ENCODE results near the gene TNFRSF4.
"Not testable (repeated sequence)": the region's sequence is repeated elsewhere in the genome, so short reads cannot be mapped to it uniquely, and the experiment has no call there.

TNFRSF4 gene

GRCh38 chr1:1253314-1253713 is 39.4 kb upstream of the TNFRSF4 start:
- TF ChIP-seq CTCF (IDR thresholded peaks at IDR 0.05; ENCODE audit: low read depth, low read length, missing control alignments) = no peak
- DNase-seq (ENCODE audit: extremely low read depth, low read depth) = no peak
- H3K4me3 ChIP-seq (replicated peaks; ENCODE audit: low read depth, low read length) = no peak overlapping the region

- DNase-seq (ENCODE audit: extremely low read depth, low read depth) = peak; percentile 22
- no peak overlapping the region for H3K4me3 ChIP-seq (replicated peaks; ENCODE audit: low read depth, low read length)
- TF ChIP-seq CTCF (IDR thresholded peaks at IDR 0.05; ENCODE audit: low read depth, low read length, missing control alignments) = no peak
These were observed 36.9 kb upstream of the TNFRSF4 start for GRCh38 chr1:1250786-1251284.

DNA sequence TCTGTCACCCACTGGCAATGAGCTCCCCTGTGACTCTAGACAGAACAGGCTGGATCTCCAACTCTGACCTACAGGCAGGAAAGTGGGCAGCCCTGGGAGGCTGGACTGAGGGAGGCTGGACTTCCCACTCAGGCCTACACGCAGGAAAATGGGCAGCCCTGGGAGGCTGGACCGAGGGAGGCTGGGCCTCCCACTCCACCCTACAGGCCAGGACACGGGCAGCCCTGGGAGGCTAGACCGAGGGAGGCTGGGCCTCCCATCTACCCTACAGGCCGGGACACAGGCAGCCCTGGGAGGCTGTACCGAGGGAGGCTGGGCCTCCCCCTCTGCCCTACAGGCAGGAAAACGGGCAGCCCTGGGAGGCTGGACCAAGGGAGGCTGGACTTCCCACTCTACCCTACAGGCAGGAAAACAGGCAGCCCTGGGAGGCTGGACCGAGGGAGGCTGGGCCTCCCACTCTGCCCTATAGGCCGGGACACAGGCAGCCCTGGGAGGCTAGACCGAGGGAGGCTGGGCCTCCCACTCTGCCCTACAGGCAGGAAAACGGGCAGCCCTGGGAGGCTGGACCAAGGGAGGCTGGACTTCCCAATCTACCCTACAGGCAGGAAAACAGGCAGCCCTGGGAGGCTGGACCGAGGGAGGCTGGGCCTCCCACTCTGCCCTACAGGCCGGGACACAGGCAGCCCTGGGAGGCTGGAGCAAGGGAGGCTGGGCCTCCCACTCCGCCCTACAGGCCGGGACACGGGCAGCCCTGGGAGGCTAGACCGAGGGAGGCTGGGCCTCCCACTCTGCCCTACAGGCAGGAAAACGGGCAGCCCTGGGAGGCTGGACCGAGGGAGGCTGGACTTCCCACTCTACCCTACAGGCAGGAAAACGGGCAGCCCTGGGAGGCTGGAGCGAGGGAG is 34.3 kb upstream of the TNFRSF4 start:
- not testable (repeated sequence) for DNase-seq (ENCODE audit: extremely low read depth, low read depth); H3K4me3 ChIP-seq (replicated peaks; ENCODE audit: low read depth, low read length)

DNA sequence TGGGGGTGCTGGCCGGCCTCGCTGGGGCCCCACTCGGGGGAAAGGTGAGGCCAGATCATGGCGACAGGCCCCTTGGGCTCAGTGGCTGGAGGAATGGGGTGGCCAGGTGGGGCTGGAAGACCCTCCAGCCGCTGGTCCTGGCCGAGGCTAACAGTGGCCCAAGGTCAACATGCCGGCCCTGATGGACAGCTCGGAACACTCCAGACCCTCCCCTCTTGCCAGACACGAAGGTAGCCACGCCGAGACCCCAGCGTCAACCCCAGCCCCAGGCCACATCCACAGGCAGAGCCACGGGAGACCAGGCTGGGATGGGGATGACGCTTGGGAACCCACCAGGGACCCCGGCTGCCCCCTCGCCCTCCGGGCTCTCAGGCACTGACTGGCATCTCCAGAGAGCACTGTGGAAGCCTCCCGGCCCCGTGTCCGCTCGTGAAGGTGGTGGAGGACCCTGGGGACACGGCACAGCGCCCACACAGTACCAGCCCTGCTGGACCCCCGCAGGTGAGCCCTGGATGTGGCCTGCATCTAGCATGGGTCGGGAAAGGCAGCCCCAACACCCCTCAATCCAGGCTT is 33.5 kb upstream of the TNFRSF4 start:
- no peak for DNase-seq (ENCODE audit: extremely low read depth, low read depth)
- no peak overlapping the region for H3K4me3 ChIP-seq (replicated peaks; ENCODE audit: low read depth, low read length)
- TF ChIP-seq CTCF (IDR thresholded peaks at IDR 0.05; ENCODE audit: low read depth, low read length, missing control alignments) = no peak

DNA sequence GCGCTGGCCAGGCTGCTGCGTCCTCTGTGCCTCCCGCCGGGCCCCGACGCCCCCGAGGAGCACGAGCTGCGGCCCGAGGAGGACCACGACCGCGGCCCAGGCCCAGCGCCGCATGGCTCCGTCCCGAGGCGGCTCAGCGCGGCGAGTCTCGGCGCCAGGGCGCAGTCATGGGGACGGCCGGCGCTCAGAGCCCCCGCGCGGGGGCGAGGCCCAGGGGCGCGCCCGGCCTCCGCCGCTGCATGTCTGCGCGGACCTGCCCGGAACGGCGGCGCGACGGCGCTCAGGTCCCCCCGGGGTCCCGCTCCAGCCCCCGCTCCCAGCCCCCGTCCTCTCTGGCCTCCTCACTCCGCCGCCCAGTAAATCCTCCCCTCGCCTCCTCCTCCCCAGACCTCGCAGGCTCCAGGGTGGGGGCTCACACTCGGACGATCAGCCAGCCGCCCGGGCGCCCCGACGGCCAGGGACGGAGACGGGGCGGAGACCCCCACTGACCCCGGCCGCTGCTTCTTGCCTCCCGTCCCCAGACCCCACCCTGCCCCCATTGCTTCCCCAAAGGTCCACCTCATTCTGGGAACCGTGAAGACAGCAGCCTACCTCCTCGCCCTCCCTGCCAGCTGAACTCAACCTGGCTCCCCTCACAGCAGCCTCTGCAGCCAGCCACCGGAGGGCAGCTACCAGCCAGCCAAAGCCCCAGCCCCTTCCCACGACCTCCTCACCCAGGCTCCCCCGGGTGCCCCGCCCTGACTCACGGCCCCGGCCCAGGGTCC is 32.8 kb upstream of the TNFRSF4 start, which contains the start of gene C1QTNF12:
C1QTNF12 (minus strand) TSS at position 146 of the 764 bp plus-strand sequence; CDS start at position 114, 32 bp downstream.
- H3K4me3 ChIP-seq (replicated peaks; ENCODE audit: low read depth, low read length) = no peak within 1 kb of the TSS
- DNase-seq (ENCODE audit: extremely low read depth, low read depth) = no peak
- no peak for TF ChIP-seq CTCF (IDR thresholded peaks at IDR 0.05; ENCODE audit: low read depth, low read length, missing control alignments)

DNA sequence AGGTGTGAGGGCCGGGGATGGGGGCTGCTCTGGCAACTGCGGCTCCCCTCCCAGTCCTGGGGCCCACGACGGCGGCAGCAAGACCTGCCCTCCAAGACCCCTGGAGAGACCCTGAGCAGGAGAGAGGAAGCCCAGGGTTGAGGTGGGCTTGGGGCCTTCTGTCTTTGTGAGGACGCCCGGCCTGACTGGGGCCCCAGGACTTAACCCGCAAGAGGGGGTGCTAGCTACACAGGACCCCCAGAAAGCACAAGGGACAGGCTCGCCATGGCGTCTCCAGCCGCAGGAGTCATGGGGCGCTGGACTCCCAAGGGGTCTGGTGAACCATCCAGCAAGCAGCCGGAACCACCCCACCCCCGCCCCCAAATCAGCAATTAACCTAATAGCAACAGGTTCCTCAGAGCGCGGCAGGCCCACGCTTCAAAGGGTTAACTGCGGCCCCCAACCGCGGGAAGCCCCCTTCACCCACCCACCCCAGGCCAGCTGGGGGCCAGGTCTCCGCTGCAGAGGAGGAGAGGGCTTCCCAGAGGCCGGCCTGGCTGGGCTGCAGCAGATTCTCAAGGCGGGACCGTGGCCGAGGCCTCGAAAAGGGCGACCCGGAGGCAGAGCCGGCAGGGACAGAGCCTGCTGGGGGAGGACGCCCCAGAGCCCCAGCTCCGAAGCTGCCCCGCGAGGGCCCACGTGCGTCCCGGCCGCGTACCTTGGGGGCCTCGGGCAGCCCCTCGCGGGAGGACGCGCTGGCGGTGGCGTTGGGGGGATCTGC is 32.0 kb upstream of the TNFRSF4 start:
- no peak for DNase-seq (ENCODE audit: extremely low read depth, low read depth)
- H3K4me3 ChIP-seq (replicated peaks; ENCODE audit: low read depth, low read length) = no peak overlapping the region
- no peak for TF ChIP-seq CTCF (IDR thresholded peaks at IDR 0.05; ENCODE audit: low read depth, low read length, missing control alignments)

All from HFF-Myc (cell line).